Muscle layer of duodenum (tissue), 2 donors: Measurements from ENCODE around the gene CALHM5.

Experiments used
- H3K27ac ChIP-seq: one replicate; pipeline ENCODE4 v1.7.0; 2013; ENCODE audit warnings: mild to moderate bottlenecking, low read length
- H3K27me3 ChIP-seq: one replicate; pipeline ENCODE4 v1.7.0; 2013; ENCODE audit warnings: low read depth, mild to moderate bottlenecking, control low read depth, low read length
- H3K36me3 ChIP-seq, 2 donors: one replicate each; pipeline ENCODE4 v1.7.0; 2013; ENCODE audit warnings: low read length in 2 of 2, control low read depth in 1 of 2, mild to moderate bottlenecking in 1 of 2; ENCODE audit not compliant: insufficient read depth in 2 of 2, control insufficient read depth in 1 of 2
- H3K4me1 ChIP-seq, 2 donors: one replicate each; pipeline ENCODE4 v1.7.0; 2013; ENCODE audit warnings: low read length in 2 of 2, mild to moderate bottlenecking in 2 of 2, control low read depth in 1 of 2, moderate library complexity in 1 of 2; ENCODE audit not compliant: insufficient read depth in 2 of 2, control insufficient read depth in 1 of 2
- H3K4me3 ChIP-seq, 2 donors: one replicate each; pipeline ENCODE4 v1.7.0; 2013; ENCODE audit warnings: low read length in 2 of 2, low read depth in 1 of 2, mild to moderate bottlenecking in 1 of 2
- H3K9me3 ChIP-seq, 2 donors: one replicate each; pipeline ENCODE4 v1.7.0; 2013; ENCODE audit warnings: low read length in 2 of 2, control low read depth in 1 of 2, mild to moderate bottlenecking in 1 of 2; ENCODE audit not compliant: control insufficient read depth in 1 of 2
- donor health status: healthy.

The CALHM5 gene

GRCh38 chr6:116568821-116569755 lies 57.6 kb downstream of the CALHM5 start:
- Histone ChIP-seq H3K36me3 (peaks cover 0 to 5% of the 10 kb centered on the region in 2 donors), H3K4me1 (peaks cover 8 to 26% of the 10 kb centered on the region in 2 donors), H3K27ac (no peak overlapping the region), H3K4me3 (no peak overlapping the region), H3K9me3 (no peaks in the 10 kb centered on the region), H3K27me3 (no peaks in the 10 kb centered on the region)

GRCh38 chr6:116570856-116571682 lies 59.6 kb downstream of the CALHM5 start, which contains the start of gene RWDD1:
Gene RWDD1, plus strand, starts transcription at chr6:116571504. Its CDS starts 79 bp downstream, at chr6:116571583.
- H3K9me3 ChIP-seq: no peaks in the 10 kb centered on the region
- H3K27me3 ChIP-seq: no peaks in the 10 kb centered on the region
- H3K36me3 ChIP-seq: peaks cover 5 to 7% of the 10 kb centered on the region in 2 donors
- peak within 1 kb of the TSS; percentile 93 for H3K27ac ChIP-seq
- H3K4me3 ChIP-seq: peak within 1 kb of the TSS; percentile 88 to 92
- H3K4me1 ChIP-seq: peaks cover 8 to 27% of the 10 kb centered on the region in 2 donors

GRCh38 chr6:116571683-116572000 lies 60.2 kb downstream of the CALHM5 start:
- Histone ChIP-seq H3K4me1 (peaks cover 8 to 27% of the 10 kb centered on the region in 2 donors), H3K36me3 (peaks cover 5 to 12% of the 10 kb centered on the region in 2 donors), H3K27ac (peak overlapping the region; percentile 92), H3K4me3 (peak overlapping the region; percentile 88 to 92), H3K9me3 (no peaks in the 10 kb centered on the region), H3K27me3 (no peaks in the 10 kb centered on the region)

GRCh38 chr6:116572162-116572561 lies 60.7 kb downstream of the CALHM5 start:
- H3K27me3 ChIP-seq: no peaks in the 10 kb centered on the region
- H3K9me3 ChIP-seq: no peaks in the 10 kb centered on the region
- H3K4me3 ChIP-seq: peak overlapping the region; percentile 88 to 92
- peak overlapping the region; percentile 92 for H3K27ac ChIP-seq
- H3K36me3 ChIP-seq: peaks cover 5 to 12% of the 10 kb centered on the region in 2 donors
- H3K4me1 ChIP-seq: peaks cover 8 to 27% of the 10 kb centered on the region in 2 donors
